ENCODE measurements around the gene SCARB2. TPM values are rescaled to one million over a fixed set of nuclear protein-coding genes. Genes with fewer than 3 reads are reported as not detected.
"Not testable (repeated sequence)": the region's sequence is repeated elsewhere in the genome, so short reads cannot be mapped to it uniquely, and the experiment has no call there.

SCARB2 gene
- total RNA-seq, 2 donors from 2014 or later, result 169 to 392 TPM

- intact Hi-C loops (cut with DNase I), result loop anchor here (2.0 to 10.0 kb wide), 4 partner anchors 39 to 164 kb away; partner anchors contain the start of genes SCARB2 and STBD1
- TF ChIP-seq CTCF (IDR thresholded peaks at IDR 0.05) (no peak), POLR2AphosphoS5 (IDR thresholded peaks at IDR 0.05) (no peak), POLR2A (IDR thresholded peaks at IDR 0.05) (no peak)
- DNase-seq (ENCODE audit: low spot score), result no peak
- no peaks in the 10 kb centered on the region for H3K4me1 ChIP-seq (replicated peaks)
- H3K27me3 ChIP-seq (replicated peaks; ENCODE audit: insufficient read depth), result no peaks in the 10 kb centered on the region
- H3K9me3 ChIP-seq, result no peaks in the 10 kb centered on the region
- H3K27ac ChIP-seq, result peak overlapping the region; percentile 48 to 58
- H3K4me3 ChIP-seq, result peak overlapping the region; percentile 57 to 66
- WGBS, result 16% methylated on average over 6 of the region's 6 CpGs
- H3K36me3 ChIP-seq, result no peaks in the 10 kb centered on the region
Observed at GRCh38 chr4:76250962-76251361, 37.3 kb upstream of the SCARB2 start.

GRCh38 chr4:76246852-76247251 is 33.2 kb upstream of the SCARB2 start:
- Histone ChIP-seq H3K27ac (no peak overlapping the region), H3K4me1 (replicated peaks) (no peaks in the 10 kb centered on the region), H3K27me3 (replicated peaks; ENCODE audit: insufficient read depth) (no peaks in the 10 kb centered on the region), H3K4me3 (no peak overlapping the region), H3K36me3 (no peaks in the 10 kb centered on the region), H3K9me3 (no peaks in the 10 kb centered on the region)
- DNase-seq (ENCODE audit: low spot score), result no peak
- intact Hi-C loops (cut with DNase I), result no loop called here
- TF ChIP-seq POLR2A (IDR thresholded peaks at IDR 0.05), result no peak
- no peak for TF ChIP-seq POLR2AphosphoS5 (IDR thresholded peaks at IDR 0.05)
- TF ChIP-seq CTCF (IDR thresholded peaks at IDR 0.05), result no peak

- Histone ChIP-seq H3K27ac (no peak overlapping the region), H3K4me1 (replicated peaks) (no peaks in the 10 kb centered on the region), H3K27me3 (replicated peaks; ENCODE audit: insufficient read depth) (no peaks in the 10 kb centered on the region), H3K4me3 (no peak overlapping the region), H3K9me3 (no peaks in the 10 kb centered on the region), H3K36me3 (no peaks in the 10 kb centered on the region)
- 33% methylated on average over 1 of the region's 1 CpG for WGBS
- peak in 2 of 4 experiments; percentile 12 to 36 for TF ChIP-seq CTCF (IDR thresholded peaks at IDR 0.05)
- TF ChIP-seq POLR2AphosphoS5 (IDR thresholded peaks at IDR 0.05), result no peak
- no peak for DNase-seq (ENCODE audit: low spot score)
- intact Hi-C loops (cut with DNase I), result no loop called here
Observed at GRCh38 chr4:76246025-76246424, 32.4 kb upstream of the SCARB2 start.

- H3K9me3 ChIP-seq; H3K4me1 ChIP-seq (replicated peaks); H3K36me3 ChIP-seq; H3K27ac ChIP-seq; H3K27me3 ChIP-seq (replicated peaks; ENCODE audit: insufficient read depth); intact Hi-C loops (cut with DNase I); H3K4me3 ChIP-seq; DNase-seq (ENCODE audit: low spot score): not testable (repeated sequence)
- WGBS, result 95% methylated on average over 2 of the region's 2 CpGs
Observed at GRCh38 chr4:76243877-76244276, 30.3 kb upstream of the SCARB2 start.

- no peak overlapping the region for H3K4me3 ChIP-seq
- no peaks in the 10 kb centered on the region for H3K9me3 ChIP-seq
- H3K4me1 ChIP-seq (replicated peaks), result no peaks in the 10 kb centered on the region
- no peak for DNase-seq (ENCODE audit: low spot score)
- H3K36me3 ChIP-seq, result no peaks in the 10 kb centered on the region
- no peaks in the 10 kb centered on the region for H3K27me3 ChIP-seq (replicated peaks; ENCODE audit: insufficient read depth)
- intact Hi-C loops (cut with DNase I), result no loop called here
- TF ChIP-seq POLR2AphosphoS5 (IDR thresholded peaks at IDR 0.05) (no peak), CTCF (IDR thresholded peaks at IDR 0.05) (no peak), POLR2A (IDR thresholded peaks at IDR 0.05) (no peak)
- no peak overlapping the region for H3K27ac ChIP-seq
- WGBS, result 96% methylated on average over 2 of the region's 2 CpGs
Observed at GRCh38 chr4:76240236-76240635, 26.6 kb upstream of the SCARB2 start.
